ENCODE measurements around the gene FIZ1.
"Not testable (repeated sequence)": the region's sequence is repeated elsewhere in the genome, so short reads cannot be mapped to it uniquely, and the experiment has no call there.

Gene FIZ1

DNA sequence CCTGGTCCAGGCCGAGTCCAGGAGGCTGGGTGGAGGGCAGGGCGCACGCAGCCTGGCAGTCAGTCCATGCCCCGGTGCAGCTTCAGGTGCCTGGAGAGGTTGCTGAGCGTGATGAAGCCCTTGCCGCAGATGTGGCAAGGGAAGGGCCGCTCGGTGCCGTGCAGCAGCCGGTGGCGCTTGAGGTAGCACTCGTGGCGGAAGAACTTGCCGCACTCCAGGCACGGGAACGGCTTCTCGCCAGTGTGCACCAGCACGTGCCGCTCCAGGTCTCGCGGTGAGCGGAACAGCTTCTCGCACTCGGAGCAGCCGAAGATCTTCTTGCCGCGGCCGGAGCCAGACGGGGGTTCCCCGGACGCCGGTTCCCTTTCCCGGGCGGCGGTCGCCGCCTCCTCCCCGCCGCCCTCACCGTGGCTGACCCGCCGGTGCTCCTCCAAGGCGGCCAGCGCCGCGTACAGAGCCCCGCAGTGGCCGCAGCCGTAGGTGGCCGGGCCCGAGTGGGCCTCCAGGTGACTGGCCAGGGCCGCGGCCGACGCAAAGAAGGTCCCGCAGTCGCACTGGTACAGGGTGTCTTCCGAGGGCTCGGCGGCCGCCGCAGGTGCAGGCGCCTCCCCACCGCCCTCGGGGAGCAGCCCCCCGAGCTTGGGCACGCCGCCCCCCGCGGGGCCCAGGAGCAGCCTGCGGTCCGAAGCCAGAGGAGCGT, 6.8 kb downstream of the FIZ1 start:
- Histone ChIP-seq H3K4me3 (no peak overlapping the region), H3K36me3 (ENCODE audit: insufficient read depth, low read length) (peaks cover 28% of the 10 kb centered on the region), H3K9me3 (ENCODE audit: low read depth, low read length) (no peaks in the 10 kb centered on the region), H3K9ac (ENCODE audit: insufficient read length) (no peak overlapping the region), H3K27ac (no peak overlapping the region)
- DNase-seq (ENCODE audit: low read depth, low spot score) = no peak
- TF ChIP-seq POLR2AphosphoS5 (IDR thresholded peaks at IDR 0.05; ENCODE audit: borderline replicate concordance, low read depth, low read length) = no peak
- no peak for TF ChIP-seq FOXP2 (optimal IDR thresholded peaks at IDR 0.05; ENCODE audit: control extremely low read depth, extremely low read length, insufficient read depth)
- TF ChIP-seq EZH2 (IDR thresholded peaks at IDR 0.05) = no peak

DNA sequence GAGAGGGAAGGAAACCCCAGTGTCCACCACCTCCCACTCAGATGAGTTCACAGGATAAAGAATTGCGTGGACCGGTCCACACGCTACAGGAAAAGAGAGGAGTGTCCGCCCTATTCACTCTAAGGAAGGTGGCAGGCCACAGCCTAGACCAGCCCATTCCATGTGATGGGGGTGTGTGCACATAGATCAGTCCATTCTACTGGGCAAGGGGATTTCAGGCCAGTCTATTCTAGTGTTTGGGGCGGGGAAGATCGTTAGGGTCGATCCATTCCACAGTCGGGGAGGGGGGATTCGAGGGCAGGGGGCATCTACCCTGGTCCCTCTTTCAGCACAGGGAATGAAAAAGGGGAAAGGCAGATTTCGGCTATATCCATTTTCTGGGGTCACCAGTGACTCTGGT, 7.8 kb downstream of the FIZ1 start:
- Histone ChIP-seq H3K9me3 (ENCODE audit: low read depth, low read length) (no peaks in the 10 kb centered on the region), H3K36me3 (ENCODE audit: insufficient read depth, low read length) (peaks cover 20% of the 10 kb centered on the region), H3K4me3 (no peak overlapping the region), H3K27ac (no peak overlapping the region), H3K9ac (ENCODE audit: insufficient read length) (no peak overlapping the region)
- no peak for DNase-seq (ENCODE audit: low read depth, low spot score)
- TF ChIP-seq FOXP2 (optimal IDR thresholded peaks at IDR 0.05; ENCODE audit: control extremely low read depth, extremely low read length, insufficient read depth) (no peak), POLR2AphosphoS5 (IDR thresholded peaks at IDR 0.05; ENCODE audit: borderline replicate concordance, low read depth, low read length) (no peak), EZH2 (IDR thresholded peaks at IDR 0.05) (no peak)

DNA sequence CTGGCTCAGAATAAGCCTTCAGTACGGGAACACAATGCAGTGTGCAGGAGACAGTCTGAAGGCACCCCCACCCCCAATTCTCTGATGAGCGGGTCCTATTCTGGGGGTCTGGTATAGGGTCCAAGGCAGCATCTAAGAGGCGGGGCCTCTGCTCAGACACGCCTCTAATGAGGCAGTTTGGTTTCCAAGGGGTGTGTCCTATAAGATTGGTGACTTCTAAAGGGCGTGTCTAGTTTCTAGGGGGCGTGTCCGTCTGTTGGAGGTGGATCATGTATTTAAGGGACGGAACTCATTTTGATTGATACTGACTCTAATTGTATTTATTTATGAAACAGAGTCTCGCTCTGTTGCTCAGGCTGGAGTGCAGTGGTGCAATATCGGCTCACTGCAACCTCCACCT, 8.7 kb downstream of the FIZ1 start:
- H3K4me3 ChIP-seq = no peak overlapping the region
- TF ChIP-seq EZH2 (IDR thresholded peaks at IDR 0.05) (no peak), FOXP2 (optimal IDR thresholded peaks at IDR 0.05; ENCODE audit: control extremely low read depth, extremely low read length, insufficient read depth) (no peak), POLR2AphosphoS5 (IDR thresholded peaks at IDR 0.05; ENCODE audit: borderline replicate concordance, low read depth, low read length) (no peak)
- H3K36me3 ChIP-seq (ENCODE audit: insufficient read depth, low read length) = peaks cover 11% of the 10 kb centered on the region
- no peaks in the 10 kb centered on the region for H3K9me3 ChIP-seq (ENCODE audit: low read depth, low read length)
- no peak for DNase-seq (ENCODE audit: low read depth, low spot score)
- no peak overlapping the region for H3K27ac ChIP-seq
- H3K9ac ChIP-seq (ENCODE audit: insufficient read length) = no peak overlapping the region

DNA sequence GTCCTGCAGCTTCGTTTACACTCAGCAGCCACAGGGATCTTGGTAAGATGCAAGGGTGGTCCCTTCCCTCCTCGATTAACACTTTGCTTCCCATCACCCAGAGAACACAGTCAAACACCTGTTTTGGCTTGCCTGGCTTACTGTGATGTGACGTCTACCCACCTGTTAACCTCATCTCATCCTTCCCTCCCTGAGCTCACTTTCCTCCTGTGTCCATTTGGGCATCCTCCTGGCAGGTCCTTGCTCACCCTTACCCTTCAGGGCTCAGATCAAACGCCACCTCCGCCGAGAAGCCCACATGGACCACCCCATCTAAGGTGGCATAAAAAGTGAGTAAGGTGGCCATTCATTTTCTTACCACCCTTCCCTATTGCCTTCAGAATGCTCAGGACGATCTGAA, 9.2 kb downstream of the FIZ1 start:
- Histone ChIP-seq H3K27ac (no peak overlapping the region), H3K4me3 (no peak overlapping the region), H3K9ac (ENCODE audit: insufficient read length) (no peak overlapping the region), H3K9me3 (ENCODE audit: low read depth, low read length) (no peaks in the 10 kb centered on the region), H3K36me3 (ENCODE audit: insufficient read depth, low read length) (peaks cover 6% of the 10 kb centered on the region)
- no peak for TF ChIP-seq FOXP2 (optimal IDR thresholded peaks at IDR 0.05; ENCODE audit: control extremely low read depth, extremely low read length, insufficient read depth)
- TF ChIP-seq POLR2AphosphoS5 (IDR thresholded peaks at IDR 0.05; ENCODE audit: borderline replicate concordance, low read depth, low read length) = no peak
- TF ChIP-seq EZH2 (IDR thresholded peaks at IDR 0.05) = no peak
- DNase-seq (ENCODE audit: low read depth, low spot score) = no peak

DNA sequence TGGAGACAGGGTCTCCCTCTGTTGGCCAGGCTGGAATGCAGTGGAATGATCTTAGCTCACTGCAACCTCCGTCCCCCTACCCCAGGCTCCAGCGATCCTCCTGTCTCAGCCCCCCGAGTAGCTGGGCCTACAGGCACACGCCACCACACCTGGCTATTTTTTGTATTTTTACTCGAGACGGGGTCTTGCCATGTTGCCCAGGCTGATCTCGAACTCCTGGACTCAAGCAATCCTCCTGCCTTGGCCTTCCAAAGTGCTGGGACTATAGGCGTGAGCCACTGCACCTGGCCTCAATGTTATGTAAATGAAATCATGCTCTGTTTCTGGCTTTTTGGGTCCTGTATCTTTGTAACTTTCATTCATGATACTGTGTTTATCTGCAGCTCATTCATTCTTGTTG, 10.6 kb downstream of the FIZ1 start:
- no peak for DNase-seq (ENCODE audit: low read depth, low spot score)
- H3K36me3 ChIP-seq (ENCODE audit: insufficient read depth, low read length) = no peaks in the 10 kb centered on the region; the same call in 1 of the 2 replicates
- no peaks in the 10 kb centered on the region for H3K9me3 ChIP-seq (ENCODE audit: low read depth, low read length)
- H3K9ac ChIP-seq (ENCODE audit: insufficient read length) = no peak overlapping the region
- H3K4me3 ChIP-seq = no peak overlapping the region
- H3K27ac ChIP-seq = no peak overlapping the region
- TF ChIP-seq POLR2AphosphoS5 (IDR thresholded peaks at IDR 0.05; ENCODE audit: borderline replicate concordance, low read depth, low read length) = no peak
- no peak for TF ChIP-seq FOXP2 (optimal IDR thresholded peaks at IDR 0.05; ENCODE audit: control extremely low read depth, extremely low read length, insufficient read depth)
- TF ChIP-seq EZH2 (IDR thresholded peaks at IDR 0.05) = no peak

DNA sequence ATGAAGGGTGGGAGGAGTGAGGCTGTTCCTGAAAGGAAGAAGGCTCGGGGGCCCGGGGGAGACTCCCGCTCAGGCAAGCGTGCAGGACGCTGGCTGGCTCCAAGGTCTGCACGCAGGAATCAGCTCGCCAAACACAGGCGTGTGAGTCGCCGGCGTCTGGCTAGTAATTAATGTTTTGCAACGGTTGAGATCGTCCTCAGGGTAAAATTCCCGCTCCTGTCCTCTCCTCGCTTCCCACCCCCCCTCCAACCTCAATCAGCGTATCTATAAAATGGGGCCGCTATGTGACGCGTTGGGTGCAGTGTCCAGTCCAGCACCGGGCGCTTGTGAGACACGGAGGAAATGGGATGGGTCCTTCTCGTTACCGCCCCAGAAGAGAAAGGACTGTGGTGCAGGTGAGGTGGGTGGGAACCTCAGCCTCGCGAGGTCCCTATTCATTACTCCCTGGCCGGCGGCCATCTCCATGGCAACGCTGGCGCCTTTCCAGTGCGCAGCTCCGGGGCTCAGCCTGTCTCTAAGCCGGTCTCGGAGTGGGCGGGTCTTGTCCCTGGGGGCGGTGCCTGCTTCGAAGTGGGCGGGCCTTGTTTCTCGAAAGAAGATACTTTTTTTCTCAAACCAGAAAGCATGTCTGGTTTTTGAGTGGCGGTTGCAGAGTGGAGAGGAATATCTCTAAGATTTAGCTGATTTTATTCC, 12.2 kb downstream of the FIZ1 start:
- H3K27ac ChIP-seq = peak overlapping the region; percentile 96
- DNase-seq (ENCODE audit: low read depth, low spot score) = peak; percentile 77
- H3K4me3 ChIP-seq = peak overlapping the region; percentile 74
- H3K9me3 ChIP-seq (ENCODE audit: low read depth, low read length) = no peaks in the 10 kb centered on the region
- TF ChIP-seq POLR2AphosphoS5 (IDR thresholded peaks at IDR 0.05; ENCODE audit: borderline replicate concordance, low read depth, low read length) (peak; percentile 54), FOXP2 (optimal IDR thresholded peaks at IDR 0.05; ENCODE audit: control extremely low read depth, extremely low read length, insufficient read depth) (no peak)
- peak overlapping the region; percentile 29 for H3K9ac ChIP-seq (ENCODE audit: insufficient read length)
- H3K36me3 ChIP-seq (ENCODE audit: insufficient read depth, low read length) = no peaks in the 10 kb centered on the region

DNA sequence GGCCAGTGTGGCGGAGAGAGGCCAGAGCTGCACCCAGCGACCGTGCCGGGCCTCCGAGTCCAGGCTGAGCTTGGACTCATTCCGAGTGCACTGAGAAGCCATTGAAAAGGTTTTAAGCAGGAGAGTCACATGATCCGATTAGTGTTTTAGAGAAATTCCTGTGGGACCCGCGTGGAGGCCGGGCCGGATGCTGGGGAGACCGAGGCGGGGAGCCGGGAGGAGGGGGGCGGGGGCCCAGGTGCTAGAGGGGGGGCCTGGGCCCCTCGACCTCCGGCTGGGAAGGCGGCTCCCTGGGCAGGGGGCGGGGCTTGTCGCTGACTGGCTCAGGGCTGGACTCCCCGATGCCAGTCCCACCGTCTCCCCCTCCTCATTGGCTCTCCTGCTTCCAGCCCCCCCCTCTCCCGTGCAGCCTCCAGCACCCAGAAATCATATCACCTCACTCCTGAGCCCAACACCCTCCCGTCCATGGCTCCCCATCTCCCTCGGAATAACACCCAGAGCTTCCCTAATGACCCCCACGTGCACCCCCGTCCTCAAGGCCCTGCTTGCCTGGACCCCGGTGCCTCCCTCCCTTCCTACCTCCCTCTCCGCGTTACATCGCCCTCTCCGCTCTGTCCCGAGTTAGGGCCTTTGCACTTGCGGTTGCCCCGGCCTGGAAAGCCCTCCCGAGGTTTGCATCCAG, 13.5 kb downstream of the FIZ1 start:
- no peaks in the 10 kb centered on the region for H3K36me3 ChIP-seq (ENCODE audit: insufficient read depth, low read length)
- TF ChIP-seq EZH2 (IDR thresholded peaks at IDR 0.05) (no peak), POLR2AphosphoS5 (IDR thresholded peaks at IDR 0.05; ENCODE audit: borderline replicate concordance, low read depth, low read length) (peak; percentile 56; the same call in 1 of the 2 replicates)
- H3K4me3 ChIP-seq = peak overlapping the region; percentile 66
- peak overlapping the region; percentile 71 for H3K9ac ChIP-seq (ENCODE audit: insufficient read length)
- no peaks in the 10 kb centered on the region for H3K9me3 ChIP-seq (ENCODE audit: low read depth, low read length)
- DNase-seq (ENCODE audit: low read depth, low spot score) = no peak
- peak overlapping the region; percentile 96 for H3K27ac ChIP-seq

DNA sequence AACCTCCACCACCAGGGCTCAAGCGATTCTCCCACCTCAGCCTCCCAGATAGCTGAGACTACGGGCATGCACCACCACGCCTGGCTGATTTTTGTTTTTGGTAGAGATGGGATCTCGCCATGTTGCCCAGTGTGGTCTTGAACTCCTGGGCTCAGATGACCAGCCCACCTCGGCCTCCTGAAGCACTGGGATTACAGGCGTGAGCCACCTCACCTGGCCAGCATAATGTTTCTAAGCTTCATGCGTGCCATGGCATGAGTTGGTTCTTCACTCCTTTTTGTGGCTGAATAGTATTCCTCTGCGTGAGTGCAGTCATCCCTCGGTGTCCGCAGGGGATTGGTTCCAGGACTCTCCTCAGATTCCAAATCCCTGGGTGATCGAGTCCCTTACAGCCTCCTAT, 14.4 kb downstream of the FIZ1 start:
- Histone ChIP-seq H3K4me3 (peak overlapping the region; percentile 66; the same call in 1 of the 2 replicates), H3K9me3 (ENCODE audit: low read depth, low read length) (no peaks in the 10 kb centered on the region), H3K9ac (ENCODE audit: insufficient read length) (peak overlapping the region; percentile 71), H3K27ac (peak overlapping the region; percentile 96), H3K36me3 (ENCODE audit: insufficient read depth, low read length) (no peaks in the 10 kb centered on the region)
- DNase-seq (ENCODE audit: low read depth, low spot score) = no peak
- no peak for TF ChIP-seq EZH2 (IDR thresholded peaks at IDR 0.05)
- no peak for TF ChIP-seq FOXP2 (optimal IDR thresholded peaks at IDR 0.05; ENCODE audit: control extremely low read depth, extremely low read length, insufficient read depth)
- no peak for TF ChIP-seq POLR2AphosphoS5 (IDR thresholded peaks at IDR 0.05; ENCODE audit: borderline replicate concordance, low read depth, low read length)

DNA sequence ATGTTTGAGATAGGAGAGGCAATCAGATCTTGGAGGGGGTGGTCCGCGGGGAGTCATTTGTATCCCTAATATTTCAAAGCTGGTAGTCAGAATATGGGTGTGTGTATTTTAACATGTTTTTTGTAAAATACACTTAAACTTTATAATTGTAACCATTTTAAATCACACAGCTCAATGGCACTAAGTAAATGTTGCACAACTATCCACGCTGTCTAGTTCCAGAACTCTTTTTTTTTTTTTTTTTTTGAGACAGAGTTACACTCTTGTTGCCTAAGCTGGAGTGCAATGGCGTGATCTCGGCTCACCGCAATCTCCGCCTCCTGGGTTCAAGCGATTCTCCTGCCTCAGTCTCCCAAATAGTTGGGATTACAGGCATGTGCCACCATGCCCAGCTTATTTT, 15.4 kb downstream of the FIZ1 start:
- H3K9ac ChIP-seq (ENCODE audit: insufficient read length) = not testable (repeated sequence)

DNA sequence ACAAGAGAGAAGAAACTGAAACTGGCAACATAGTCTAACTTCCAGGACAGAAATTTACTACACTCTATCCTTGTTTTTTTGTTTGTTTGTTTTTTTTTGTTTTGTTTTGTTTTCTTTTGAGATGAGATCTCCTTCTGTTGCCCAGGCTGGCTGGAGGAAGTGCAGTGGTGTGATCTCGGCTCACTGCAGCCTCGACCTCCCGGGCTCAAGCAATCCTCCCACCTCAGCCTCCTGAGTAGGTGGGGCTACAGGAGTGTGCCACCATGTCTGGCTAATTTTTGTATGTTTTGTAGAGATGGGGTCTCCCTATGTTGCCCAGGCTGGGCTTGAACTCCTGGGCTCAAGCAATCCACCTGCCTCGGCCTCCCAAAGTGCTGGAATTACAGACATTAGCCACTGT, 17.0 kb downstream of the FIZ1 start:
- not testable (repeated sequence) for H3K27ac ChIP-seq; H3K4me3 ChIP-seq; H3K36me3 ChIP-seq (ENCODE audit: insufficient read depth, low read length); H3K9me3 ChIP-seq (ENCODE audit: low read depth, low read length); DNase-seq (ENCODE audit: low read depth, low spot score); H3K9ac ChIP-seq (ENCODE audit: insufficient read length)

More for the DNA sequence above, 15.4 kb downstream of the FIZ1 start:
- not testable (repeated sequence) for H3K4me3 ChIP-seq; H3K9me3 ChIP-seq (ENCODE audit: low read depth, low read length); DNase-seq (ENCODE audit: low read depth, low spot score); H3K36me3 ChIP-seq (ENCODE audit: insufficient read depth, low read length)
- peak overlapping the region; percentile 57; the same call in 1 of the 2 replicates for H3K27ac ChIP-seq

Measured in SK-N-MC (cell line).